ENCODE measurements around the gene FAM118B. TPM values are rescaled to one million over a fixed set of nuclear protein-coding genes. Genes with fewer than 3 reads are reported as not detected.
"Not testable (repeated sequence)": the region's sequence is repeated elsewhere in the genome, so short reads cannot be mapped to it uniquely, and the experiment has no call there.

Gene FAM118B
- total RNA-seq, 3 donors from 2014 or later (not counting 1 experiment from before 2014, with no cell fraction given) = 5.4 to 9.7 (median 7.8) TPM

DNA sequence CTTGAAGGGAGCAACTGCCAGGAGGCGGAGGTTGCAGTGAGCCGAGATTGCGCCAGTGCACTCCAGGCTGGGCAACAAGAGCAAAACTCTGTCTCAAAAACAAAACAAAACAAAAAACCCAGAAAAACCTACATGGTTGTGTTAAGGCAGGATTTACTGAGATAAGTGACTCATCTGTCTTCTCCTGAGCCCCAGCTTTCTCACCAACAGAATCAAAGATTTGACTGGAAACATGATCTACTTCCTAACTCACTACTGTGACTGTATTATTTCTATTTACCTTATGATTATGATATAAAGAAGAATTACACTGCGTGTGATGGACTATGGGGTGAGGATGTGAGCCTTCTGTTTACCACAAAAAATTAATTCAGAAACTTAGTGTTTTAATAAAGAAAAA is 21.8 kb downstream of the FAM118B start:
- Histone ChIP-seq H3K27ac (ENCODE audit: low read length) (no peak overlapping the region), H3K36me3 (ENCODE audit: control insufficient read depth, insufficient read depth, low read length) (peaks cover 3% of the 10 kb centered on the region), H3K4me1 (ENCODE audit: control insufficient read depth, insufficient read depth, low read length) (no peaks in the 10 kb centered on the region), H3K4me3 (ENCODE audit: low read length) (no peak overlapping the region), H3K27me3 (ENCODE audit: control insufficient read depth, insufficient read depth, low read length) (no peaks in the 10 kb centered on the region), H3K9me3 (ENCODE audit: control insufficient read depth, insufficient read depth, low read length) (no peaks in the 10 kb centered on the region)
- no peak overlapping the region for H3K27ac Mint-ChIP-seq
- H3K9me3 Mint-ChIP-seq = no peaks in the 10 kb centered on the region
- ATAC-seq (no peak), DNase-seq (no peak)
- no peaks in the 10 kb centered on the region for H3K36me3 Mint-ChIP-seq
- no peaks in the 10 kb centered on the region for H3K27me3 Mint-ChIP-seq (ENCODE audit: low read depth in 2 of 2)
- peaks cover 0 to 4% of the 10 kb centered on the region in 2 donors for H3K4me1 Mint-ChIP-seq
- 87% methylated on average over 3 of the region's 4 CpGs for WGBS (ENCODE audit: insufficient coverage)
- no peak overlapping the region for H3K4me3 Mint-ChIP-seq
- intact Hi-C loops (cut with micrococcal nuclease) = no loop called here
- TF ChIP-seq, protein P1, sequence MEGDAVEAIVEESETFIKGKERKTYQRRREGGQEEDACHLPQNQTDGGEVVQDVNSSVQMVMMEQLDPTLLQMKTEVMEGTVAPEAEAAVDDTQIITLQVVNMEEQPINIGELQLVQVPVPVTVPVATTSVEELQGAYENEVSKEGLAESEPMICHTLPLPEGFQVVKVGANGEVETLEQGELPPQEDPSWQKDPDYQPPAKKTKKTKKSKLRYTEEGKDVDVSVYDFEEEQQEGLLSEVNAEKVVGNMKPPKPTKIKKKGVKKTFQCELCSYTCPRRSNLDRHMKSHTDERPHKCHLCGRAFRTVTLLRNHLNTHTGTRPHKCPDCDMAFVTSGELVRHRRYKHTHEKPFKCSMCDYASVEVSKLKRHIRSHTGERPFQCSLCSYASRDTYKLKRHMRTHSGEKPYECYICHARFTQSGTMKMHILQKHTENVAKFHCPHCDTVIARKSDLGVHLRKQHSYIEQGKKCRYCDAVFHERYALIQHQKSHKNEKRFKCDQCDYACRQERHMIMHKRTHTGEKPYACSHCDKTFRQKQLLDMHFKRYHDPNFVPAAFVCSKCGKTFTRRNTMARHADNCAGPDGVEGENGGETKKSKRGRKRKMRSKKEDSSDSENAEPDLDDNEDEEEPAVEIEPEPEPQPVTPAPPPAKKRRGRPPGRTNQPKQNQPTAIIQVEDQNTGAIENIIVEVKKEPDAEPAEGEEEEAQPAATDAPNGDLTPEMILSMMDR (IDR thresholded peaks at IDR 0.05) = no peak

DNA sequence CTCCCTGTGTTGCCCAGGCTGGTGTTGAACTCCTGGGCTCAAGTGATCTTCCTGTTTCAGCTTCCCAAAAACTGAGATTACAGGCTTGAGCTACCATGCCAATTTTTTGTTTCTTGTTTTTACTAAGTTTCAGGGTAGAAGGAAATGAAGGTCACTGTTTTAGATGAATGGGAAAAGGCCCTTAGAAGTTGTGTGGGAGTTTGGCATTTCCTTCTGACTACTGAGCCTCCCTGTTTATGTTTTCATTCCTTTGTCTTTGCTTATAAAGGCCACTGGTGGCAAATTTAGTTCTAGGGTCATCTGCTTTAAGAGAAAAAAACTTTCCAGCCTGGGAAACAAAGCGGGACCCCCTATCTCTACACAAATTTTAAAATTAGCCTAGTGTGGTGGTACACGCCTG is 35.1 kb downstream of the FAM118B start:
- H3K4me1 ChIP-seq (ENCODE audit: control insufficient read depth, insufficient read depth, low read length) = no peaks in the 10 kb centered on the region
- H3K36me3 Mint-ChIP-seq = peaks cover 9% of the 10 kb centered on the region
- TF ChIP-seq, protein P1 (IDR thresholded peaks at IDR 0.05) = no peak
- no peaks in the 10 kb centered on the region for H3K4me1 Mint-ChIP-seq
- DNase-seq (no peak), ATAC-seq (no peak)
- H3K27ac ChIP-seq (ENCODE audit: low read length) = no peak overlapping the region
- H3K9me3 ChIP-seq (ENCODE audit: control insufficient read depth, insufficient read depth, low read length) = no peaks in the 10 kb centered on the region
- H3K36me3 ChIP-seq (ENCODE audit: control insufficient read depth, insufficient read depth, low read length) = peaks cover 18% of the 10 kb centered on the region
- no peak overlapping the region for H3K27ac Mint-ChIP-seq
- H3K27me3 Mint-ChIP-seq (ENCODE audit: low read depth in 2 of 2) = no peaks in the 10 kb centered on the region
- H3K4me3 Mint-ChIP-seq = no peak overlapping the region
- H3K9me3 Mint-ChIP-seq = no peaks in the 10 kb centered on the region
- intact Hi-C loops (cut with micrococcal nuclease) = no loop called here
- H3K4me3 ChIP-seq (ENCODE audit: low read length) = no peak overlapping the region
- no peaks in the 10 kb centered on the region for H3K27me3 ChIP-seq (ENCODE audit: control insufficient read depth, insufficient read depth, low read length)
- WGBS (ENCODE audit: insufficient coverage) = 88% methylated on average over 1 of the region's 2 CpGs

DNA sequence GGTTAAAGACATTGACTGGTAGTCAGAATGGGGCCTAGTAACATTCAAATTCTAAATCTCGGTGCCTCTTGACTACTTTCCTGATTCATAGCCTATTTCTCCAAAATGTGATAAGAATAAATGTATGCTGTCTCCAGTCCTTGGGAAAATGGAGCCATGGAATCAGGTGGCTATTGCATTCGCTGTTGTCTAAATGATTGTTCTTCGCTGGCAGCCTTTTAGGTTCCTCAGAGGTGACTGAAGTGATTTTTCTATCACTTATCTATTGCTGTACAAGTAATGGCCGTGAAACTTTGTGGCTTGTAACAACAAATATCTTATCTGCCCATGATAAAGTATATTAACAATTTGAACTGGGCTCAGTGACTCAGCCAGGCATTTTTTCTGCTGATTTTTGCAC is 41.7 kb downstream of the FAM118B start:
- Histone ChIP-seq H3K27me3 (ENCODE audit: control insufficient read depth, insufficient read depth, low read length) (no peaks in the 10 kb centered on the region), H3K4me3 (ENCODE audit: low read length) (no peak overlapping the region), H3K9me3 (ENCODE audit: control insufficient read depth, insufficient read depth, low read length) (no peaks in the 10 kb centered on the region), H3K27ac (ENCODE audit: low read length) (no peak overlapping the region), H3K36me3 (ENCODE audit: control insufficient read depth, insufficient read depth, low read length) (peaks cover 16% of the 10 kb centered on the region), H3K4me1 (ENCODE audit: control insufficient read depth, insufficient read depth, low read length) (no peaks in the 10 kb centered on the region)
- TF ChIP-seq, protein P1 (IDR thresholded peaks at IDR 0.05) = no peak
- Mint-ChIP-seq H3K27me3 (ENCODE audit: low read depth in 2 of 2) (no peaks in the 10 kb centered on the region), H3K9me3 (no peaks in the 10 kb centered on the region), H3K4me1 (no peaks in the 10 kb centered on the region), H3K27ac (no peak overlapping the region), H3K36me3 (no peaks in the 10 kb centered on the region), H3K4me3 (no peak overlapping the region)
- DNase-seq = no peak
- 93% methylated on average over 3 of the region's 4 CpGs for WGBS (ENCODE audit: insufficient coverage)
- intact Hi-C loops (cut with micrococcal nuclease) = no loop called here
- no peak for ATAC-seq

DNA sequence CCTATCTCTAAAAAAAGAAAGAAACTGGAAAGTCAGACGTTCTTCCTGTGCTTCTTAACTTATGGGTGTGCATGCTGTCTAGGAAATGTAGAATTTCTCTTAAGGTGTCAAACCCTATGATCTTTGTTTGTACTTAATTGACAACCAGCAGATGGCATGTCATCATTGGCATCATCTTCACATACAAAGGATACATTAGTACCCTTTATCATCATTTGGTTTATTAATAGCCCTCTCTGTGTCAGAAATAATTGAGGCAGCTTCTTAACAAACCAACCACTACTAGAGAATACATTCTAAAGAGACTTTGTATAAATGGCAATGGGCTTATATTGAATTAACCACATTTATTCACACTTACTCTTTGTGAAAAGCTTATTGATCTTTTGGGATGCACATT is 43.2 kb downstream of the FAM118B start:
- Mint-ChIP-seq H3K27ac (no peak overlapping the region), H3K4me3 (no peak overlapping the region), H3K36me3 (no peaks in the 10 kb centered on the region), H3K4me1 (no peaks in the 10 kb centered on the region), H3K27me3 (ENCODE audit: low read depth in 2 of 2) (no peaks in the 10 kb centered on the region), H3K9me3 (no peaks in the 10 kb centered on the region)
- intact Hi-C loops (cut with micrococcal nuclease) = no loop called here
- DNase-seq (no peak), ATAC-seq (no peak)
- no peak overlapping the region for H3K4me3 ChIP-seq (ENCODE audit: low read length)
- H3K27me3 ChIP-seq (ENCODE audit: control insufficient read depth, insufficient read depth, low read length) = no peaks in the 10 kb centered on the region
- H3K4me1 ChIP-seq (ENCODE audit: control insufficient read depth, insufficient read depth, low read length) = no peaks in the 10 kb centered on the region
- H3K9me3 ChIP-seq (ENCODE audit: control insufficient read depth, insufficient read depth, low read length) = no peaks in the 10 kb centered on the region
- TF ChIP-seq, protein P1 (IDR thresholded peaks at IDR 0.05) = no peak
- WGBS (ENCODE audit: insufficient coverage) = 100% methylated on average over 1 of the region's 1 CpG
- no peak overlapping the region for H3K27ac ChIP-seq (ENCODE audit: low read length)
- peaks cover 16% of the 10 kb centered on the region for H3K36me3 ChIP-seq (ENCODE audit: control insufficient read depth, insufficient read depth, low read length)

DNA sequence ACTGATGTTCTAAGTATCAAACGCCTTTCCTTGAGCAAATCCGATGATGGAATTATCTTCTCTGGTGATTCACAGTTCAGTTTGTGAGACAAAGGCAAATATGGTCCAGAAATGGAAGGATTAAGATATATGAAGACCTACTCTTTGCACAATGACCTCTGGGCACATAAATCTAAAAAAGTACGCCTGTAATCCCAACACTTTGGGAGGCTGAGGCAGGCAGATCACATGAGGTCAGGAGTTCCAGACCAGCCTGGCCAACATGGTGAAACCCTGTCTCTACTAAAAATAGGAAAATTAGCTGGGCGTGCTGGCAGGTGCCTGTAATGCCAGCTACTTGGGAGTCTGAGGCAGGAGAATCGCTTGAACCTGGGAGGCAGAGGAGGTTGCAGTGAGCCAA is 43.9 kb downstream of the FAM118B start:
- H3K9me3 Mint-ChIP-seq; H3K36me3 Mint-ChIP-seq; H3K4me1 ChIP-seq (ENCODE audit: control insufficient read depth, insufficient read depth, low read length); H3K27ac Mint-ChIP-seq; DNase-seq; intact Hi-C loops (cut with micrococcal nuclease); H3K4me3 ChIP-seq (ENCODE audit: low read length); H3K9me3 ChIP-seq (ENCODE audit: control insufficient read depth, insufficient read depth, low read length); H3K27me3 ChIP-seq (ENCODE audit: control insufficient read depth, insufficient read depth, low read length); ATAC-seq; H3K27ac ChIP-seq (ENCODE audit: low read length); H3K27me3 Mint-ChIP-seq (ENCODE audit: low read depth in 2 of 2); H3K4me3 Mint-ChIP-seq; H3K4me1 Mint-ChIP-seq: not testable (repeated sequence)
- H3K36me3 ChIP-seq (ENCODE audit: control insufficient read depth, insufficient read depth, low read length) = peaks cover 16% of the 10 kb centered on the region
- WGBS (ENCODE audit: insufficient coverage) = 95% methylated on average over 3 of the region's 5 CpGs

All from natural killer cell (primary cell).